ENCODE measurements around the gene BANK1. TPM values are rescaled to one million over a fixed set of nuclear protein-coding genes. Genes with fewer than 3 reads are reported as not detected.

The BANK1 gene
- total and polyA plus RNA-seq, 12 donors: 1.5 to 10.3 (median 5.1) TPM

DNA sequence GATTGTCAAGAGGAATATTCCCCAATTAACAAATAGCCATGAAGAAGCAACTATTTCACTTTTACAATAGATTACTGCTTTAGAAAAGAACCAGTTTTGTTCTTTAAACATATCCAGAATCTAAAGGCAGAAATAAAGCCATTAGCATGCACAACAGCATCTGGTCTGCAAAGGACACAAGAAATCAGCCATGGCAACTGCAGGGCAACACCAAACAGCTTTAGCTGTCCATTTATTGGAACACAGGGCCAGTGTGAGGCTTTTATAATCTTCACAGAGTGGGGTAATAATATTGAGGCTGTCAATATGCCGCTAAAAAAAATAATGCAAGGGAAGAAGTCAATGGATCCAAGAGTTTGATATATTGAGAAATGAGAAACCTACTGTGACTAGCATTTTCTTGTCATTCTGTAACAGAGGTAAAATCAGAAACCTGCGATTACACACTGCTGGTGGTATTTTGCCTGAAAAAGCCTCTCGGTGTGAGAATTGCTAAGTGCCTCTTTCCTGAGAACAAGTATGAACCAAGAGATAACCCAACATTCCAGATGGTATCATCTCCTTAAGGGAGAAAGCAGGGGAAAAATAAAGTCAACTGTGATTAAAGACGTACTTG, 2.7 kb upstream of the BANK1 start:
- DNase-seq: no peak
- WGBS, 4 donors: 87 to 92% (median 91%) methylated on average over 4 of the region's 4 CpGs
- H3K4me1 ChIP-seq (replicated peaks in 1 of 2): no peaks in the 10 kb centered on the region
- H3K27ac ChIP-seq: no peak overlapping the region
- intact Hi-C loops (cut with DNase I): no loop called here
- H3K27me3 ChIP-seq: no peaks in the 10 kb centered on the region
- no peak overlapping the region for H3K4me3 ChIP-seq
- TF ChIP-seq, protein P1, sequence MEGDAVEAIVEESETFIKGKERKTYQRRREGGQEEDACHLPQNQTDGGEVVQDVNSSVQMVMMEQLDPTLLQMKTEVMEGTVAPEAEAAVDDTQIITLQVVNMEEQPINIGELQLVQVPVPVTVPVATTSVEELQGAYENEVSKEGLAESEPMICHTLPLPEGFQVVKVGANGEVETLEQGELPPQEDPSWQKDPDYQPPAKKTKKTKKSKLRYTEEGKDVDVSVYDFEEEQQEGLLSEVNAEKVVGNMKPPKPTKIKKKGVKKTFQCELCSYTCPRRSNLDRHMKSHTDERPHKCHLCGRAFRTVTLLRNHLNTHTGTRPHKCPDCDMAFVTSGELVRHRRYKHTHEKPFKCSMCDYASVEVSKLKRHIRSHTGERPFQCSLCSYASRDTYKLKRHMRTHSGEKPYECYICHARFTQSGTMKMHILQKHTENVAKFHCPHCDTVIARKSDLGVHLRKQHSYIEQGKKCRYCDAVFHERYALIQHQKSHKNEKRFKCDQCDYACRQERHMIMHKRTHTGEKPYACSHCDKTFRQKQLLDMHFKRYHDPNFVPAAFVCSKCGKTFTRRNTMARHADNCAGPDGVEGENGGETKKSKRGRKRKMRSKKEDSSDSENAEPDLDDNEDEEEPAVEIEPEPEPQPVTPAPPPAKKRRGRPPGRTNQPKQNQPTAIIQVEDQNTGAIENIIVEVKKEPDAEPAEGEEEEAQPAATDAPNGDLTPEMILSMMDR (IDR thresholded peaks at IDR 0.05): no peak
- TF ChIP-seq POLR2A (IDR thresholded peaks at IDR 0.05): no peak
- no peaks in the 10 kb centered on the region for H3K36me3 ChIP-seq (replicated peaks in 1 of 2)
- H3K9me3 ChIP-seq (replicated peaks in 1 of 3): no peaks in the 10 kb centered on the region

DNA sequence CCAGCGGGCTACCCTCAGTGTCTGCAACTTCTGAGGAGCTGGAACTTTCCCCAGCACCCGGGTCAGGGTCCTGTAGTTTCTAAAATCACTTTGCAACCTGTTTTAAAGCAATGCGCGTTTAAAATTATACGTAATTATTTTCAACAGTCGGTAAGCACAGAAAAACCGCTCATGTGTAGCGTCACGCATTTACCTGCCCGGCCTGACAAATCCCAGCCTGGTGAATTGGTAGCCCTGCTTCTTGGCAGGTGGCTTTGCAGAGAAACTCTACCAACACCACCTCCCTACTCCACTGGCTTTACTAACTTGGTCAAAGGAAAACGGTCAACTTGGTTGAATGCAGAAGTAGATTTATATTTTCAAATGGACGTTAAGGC, 640 bp downstream of the BANK1 start:
- no peaks in the 10 kb centered on the region for H3K9me3 ChIP-seq (replicated peaks in 1 of 3)
- intact Hi-C loops (cut with DNase I): no loop called here
- peak in 1 of 7 donors; percentile 14 for DNase-seq
- no peaks in the 10 kb centered on the region for H3K27me3 ChIP-seq
- no peaks in the 10 kb centered on the region for H3K4me1 ChIP-seq (replicated peaks in 1 of 2)
- WGBS, 4 donors: 26 to 54% (median 37%) methylated on average over 12 of the region's 12 CpGs
- no peak for TF ChIP-seq POLR2A (IDR thresholded peaks at IDR 0.05)
- TF ChIP-seq, protein P1 (IDR thresholded peaks at IDR 0.05): no peak
- peak overlapping the region in 3 of 4 donors; percentile 49 to 62 (median 54) for H3K4me3 ChIP-seq
- peak overlapping the region in 4 of 5 donors; percentile 22 to 84 (median 77) for H3K27ac ChIP-seq
- H3K36me3 ChIP-seq (replicated peaks in 1 of 2): no peaks in the 10 kb centered on the region

DNA sequence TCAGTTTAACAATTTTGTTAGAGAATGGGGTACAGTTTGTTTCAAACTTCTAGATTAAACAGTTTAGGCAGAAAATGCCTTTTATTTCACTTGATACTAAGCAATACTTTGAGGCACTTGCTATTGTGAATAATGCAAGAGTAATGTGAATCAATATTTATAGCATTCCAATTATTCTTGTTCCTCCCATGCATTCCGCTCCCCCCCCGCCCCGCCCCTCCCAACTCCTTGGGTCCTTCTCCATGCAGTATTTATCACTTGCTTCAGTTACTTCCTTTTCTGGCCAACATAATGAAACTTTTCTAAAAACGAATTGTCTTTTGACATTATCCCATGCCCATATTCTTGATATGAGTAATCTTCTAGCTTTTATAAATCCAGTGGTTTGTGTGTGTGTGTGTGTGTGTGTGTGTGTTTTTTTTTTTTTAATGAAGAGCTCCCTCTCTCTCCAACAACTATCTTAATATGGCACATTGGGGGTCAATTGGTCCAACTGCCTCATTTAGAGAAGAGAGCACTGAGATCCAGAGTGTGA, 1.6 kb downstream of the BANK1 start:
- no peaks in the 10 kb centered on the region for H3K9me3 ChIP-seq (replicated peaks in 1 of 3)
- no peak for DNase-seq
- H3K4me3 ChIP-seq: no peak overlapping the region
- H3K36me3 ChIP-seq (replicated peaks in 1 of 2): no peaks in the 10 kb centered on the region
- WGBS, 4 donors: 49 to 61% (median 53%) methylated on average over 4 of the region's 4 CpGs
- H3K27ac ChIP-seq: no peak overlapping the region
- no peak for TF ChIP-seq POLR2A (IDR thresholded peaks at IDR 0.05)
- TF ChIP-seq, protein P1 (IDR thresholded peaks at IDR 0.05): no peak
- H3K4me1 ChIP-seq (replicated peaks in 1 of 2): no peaks in the 10 kb centered on the region
- H3K27me3 ChIP-seq: no peaks in the 10 kb centered on the region
- intact Hi-C loops (cut with DNase I): no loop called here

DNA sequence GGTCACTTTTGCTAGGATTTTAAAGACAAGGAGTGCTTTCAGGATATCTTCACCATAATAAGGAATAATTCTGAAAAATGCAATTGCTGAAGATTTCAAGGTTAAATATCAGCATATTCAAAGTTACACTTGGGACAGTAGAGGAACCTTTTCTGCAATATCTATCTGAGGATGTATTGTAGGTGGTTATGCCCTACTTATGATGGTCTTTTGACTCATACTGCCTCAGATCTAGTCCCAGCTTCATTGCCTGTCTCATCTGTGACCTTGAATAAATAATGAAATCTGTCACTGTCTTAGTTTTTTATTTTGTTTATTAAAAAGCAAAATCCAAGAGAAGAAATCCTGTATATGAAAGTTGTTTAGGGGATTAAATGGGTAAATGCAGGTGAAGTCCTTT, 2.9 kb downstream of the BANK1 start:
- H3K4me3 ChIP-seq: no peak overlapping the region
- intact Hi-C loops (cut with DNase I): no loop called here
- no peak for TF ChIP-seq POLR2A (IDR thresholded peaks at IDR 0.05)
- no peak overlapping the region for H3K27ac ChIP-seq
- H3K27me3 ChIP-seq: no peaks in the 10 kb centered on the region
- H3K4me1 ChIP-seq (replicated peaks in 1 of 2): no peaks in the 10 kb centered on the region
- no peak for DNase-seq
- no peaks in the 10 kb centered on the region for H3K36me3 ChIP-seq (replicated peaks in 1 of 2)
- no peaks in the 10 kb centered on the region for H3K9me3 ChIP-seq (replicated peaks in 1 of 3)

DNA sequence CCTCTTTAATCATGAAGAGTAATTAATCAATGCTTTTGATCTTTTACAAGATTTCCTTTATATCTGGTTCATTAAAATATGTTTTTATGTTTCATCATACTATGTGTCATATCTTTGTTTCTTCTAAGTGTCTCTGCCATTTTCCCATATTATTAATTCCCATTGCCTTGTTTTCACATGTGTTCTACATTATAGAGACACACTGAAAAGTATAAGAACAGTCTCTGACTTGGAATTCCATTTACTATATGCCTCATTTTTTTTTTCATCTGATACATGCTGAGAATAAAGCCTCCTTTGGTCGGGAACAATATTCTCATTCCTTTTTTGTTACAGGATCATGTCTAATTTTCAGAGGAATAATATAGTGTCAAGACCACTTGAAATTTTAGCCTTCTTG, 4.3 kb downstream of the BANK1 start:
- WGBS, 4 donors: 63 to 83% (median 77%) methylated on average over 1 of the region's 1 CpG
- Histone ChIP-seq H3K4me1 (replicated peaks in 1 of 2) (no peaks in the 10 kb centered on the region), H3K4me3 (no peak overlapping the region), H3K9me3 (replicated peaks in 1 of 3) (no peaks in the 10 kb centered on the region), H3K36me3 (replicated peaks in 1 of 2) (no peaks in the 10 kb centered on the region), H3K27me3 (no peaks in the 10 kb centered on the region), H3K27ac (no peak overlapping the region)
- TF ChIP-seq, protein P1 (IDR thresholded peaks at IDR 0.05): no peak
- no peak for TF ChIP-seq POLR2A (IDR thresholded peaks at IDR 0.05)
- intact Hi-C loops (cut with DNase I): no loop called here
- no peak for DNase-seq
